GM12874 (cell line): ENCODE data around the gene DCK.

Experiments
- CTCF ChIP-seq: IDR thresholded peaks from 2 replicates; pipeline ENCODE4 v1.5.1; 2011; ENCODE audit warnings: low read depth, mild to moderate bottlenecking, control low read depth, low read length, moderate library complexity; ENCODE audit not compliant: insufficient read depth

The DCK gene

DNA sequence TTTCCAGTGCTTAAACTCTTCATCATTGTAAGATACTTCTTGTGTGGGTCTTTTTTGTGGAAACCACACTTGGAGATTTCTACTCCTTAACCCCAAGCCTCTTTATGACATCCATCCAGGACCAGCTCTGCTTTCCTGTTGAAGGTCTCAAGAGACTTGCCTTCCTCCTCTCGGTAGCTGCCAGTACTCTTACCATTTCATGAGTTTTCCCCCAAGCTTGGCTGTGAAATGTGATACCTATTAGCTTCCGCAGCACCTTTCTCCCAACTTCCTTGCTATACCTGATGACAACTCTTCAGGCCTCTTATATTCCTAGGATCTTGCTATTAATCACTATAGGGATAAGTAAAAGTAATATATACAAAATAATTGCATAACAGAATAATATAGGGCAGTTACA, 1.9 kb upstream of the DCK start:
- no peak for TF ChIP-seq CTCF

DNA sequence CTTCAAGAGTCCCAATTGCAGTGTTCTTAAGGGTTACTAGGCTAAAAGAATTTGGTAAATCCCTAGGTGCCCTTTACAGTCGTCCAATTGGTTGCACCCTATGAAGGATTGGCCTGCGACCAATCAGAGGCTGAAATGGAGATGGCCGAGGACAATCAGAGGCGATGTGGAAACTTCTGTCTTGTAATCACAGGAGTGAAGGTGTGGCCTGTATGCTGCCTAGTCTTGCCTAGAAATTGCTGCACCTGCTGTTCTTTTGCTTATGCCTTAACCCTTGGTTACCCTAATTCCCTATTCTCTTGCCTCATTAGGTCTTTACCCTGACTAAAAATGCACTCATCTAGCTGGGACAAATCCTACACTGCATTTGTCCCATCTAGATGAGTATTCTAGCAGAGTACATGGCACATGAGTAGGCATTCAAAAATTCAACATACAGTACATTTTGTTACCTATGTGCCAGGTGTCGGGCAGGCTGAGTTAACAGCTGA, 1.0 kb upstream of the DCK start:
- TF ChIP-seq CTCF = no peak

DNA sequence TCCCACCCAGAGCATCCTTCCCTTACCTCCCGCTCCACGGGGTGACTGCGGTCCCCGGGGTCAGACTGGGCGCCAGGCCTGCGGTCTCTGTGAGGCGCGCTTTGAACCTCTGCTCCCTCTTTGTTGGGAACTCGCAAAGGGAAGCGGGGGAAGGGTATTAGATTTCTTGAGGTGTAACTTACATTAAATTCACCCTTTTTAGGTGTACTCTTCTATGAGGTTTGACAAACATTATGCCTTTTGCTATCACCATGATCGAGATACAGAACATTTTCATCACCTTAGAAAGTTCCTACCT, 569 bp downstream of the DCK start:
- no peak for TF ChIP-seq CTCF

DNA sequence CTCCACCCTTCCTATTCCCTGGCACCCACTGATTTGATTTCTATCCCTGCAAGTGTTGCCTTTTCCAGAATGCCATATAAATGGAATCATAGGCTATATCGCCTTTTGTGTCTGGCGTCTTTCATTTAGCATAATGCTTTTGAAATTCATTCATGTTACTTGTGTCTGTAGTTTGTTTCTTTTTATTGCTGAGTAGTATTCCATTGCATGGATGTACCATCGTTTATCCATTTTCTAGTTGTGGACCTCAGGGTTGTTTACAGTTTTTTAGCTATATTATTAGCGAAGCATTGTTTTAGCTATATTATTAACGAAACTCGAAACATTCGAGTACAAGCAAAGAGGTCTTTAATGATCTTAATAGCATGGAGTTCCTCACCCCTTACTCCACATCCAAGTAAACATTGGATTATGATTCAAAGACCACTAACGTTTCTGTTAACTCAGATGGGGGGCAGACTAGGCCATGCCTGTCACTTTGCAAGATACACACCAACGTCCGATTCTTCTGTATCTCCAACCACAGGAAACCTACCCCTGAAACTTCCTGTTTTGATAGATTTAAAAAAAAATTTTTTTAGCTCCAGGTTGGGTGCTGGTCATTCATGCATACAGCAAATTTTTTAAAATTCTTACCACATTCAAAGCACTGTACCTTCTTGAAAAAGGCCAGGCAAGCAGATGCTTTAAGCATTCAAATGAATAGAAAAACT, 1.1 kb downstream of the DCK start:
- no peak for TF ChIP-seq CTCF

- no peak for TF ChIP-seq CTCF
These were observed 2.5 kb downstream of the DCK start for GRCh38 chr4:70996018-70996360.

DNA sequence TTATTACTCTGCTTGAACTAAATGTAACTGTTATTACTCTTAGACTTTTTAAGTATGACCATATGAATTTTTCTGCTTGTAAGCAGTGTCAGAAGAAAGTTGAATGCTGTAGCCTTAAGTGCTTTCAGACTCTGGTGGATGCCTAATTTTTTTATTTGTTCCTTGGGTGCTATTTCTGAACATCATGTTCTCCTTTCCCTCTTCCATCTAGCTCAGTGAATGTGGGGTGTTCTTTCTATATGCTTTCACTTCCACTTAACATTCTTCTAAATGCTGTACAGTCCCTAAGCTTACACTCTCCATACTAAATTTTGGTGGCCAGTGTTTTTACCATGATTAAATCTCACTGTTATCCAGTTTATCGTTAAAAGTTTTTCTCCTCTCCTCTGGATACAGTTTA, 3.6 kb downstream of the DCK start:
- TF ChIP-seq CTCF = no peak

GRCh38 chr4:70997546-70997945, 4.1 kb downstream of the DCK start:
- TF ChIP-seq CTCF = no peak
